ENCODE results near the gene CFAP206. TPM values are rescaled to one million over a fixed set of nuclear protein-coding genes. Genes with fewer than 3 reads are reported as not detected.

Gene CFAP206
- polyA plus RNA-seq, 1 donor from 2014 or later, result 6.6 TPM

- Histone ChIP-seq H3K79me2 (replicated peaks; ENCODE audit: insufficient read depth, low read length) (no peaks in the 10 kb centered on the region), H3K36me3 (ENCODE audit: insufficient read depth, low read length) (no peaks in the 10 kb centered on the region), H3K4me2 (ENCODE audit: low read length) (no peak overlapping the region), H3K9me2 (ENCODE audit: insufficient read depth, low read length) (no peaks in the 10 kb centered on the region), H3K4me3 (ENCODE audit: low read length) (no peak overlapping the region), H3K9me3 (ENCODE audit: low read length) (no peaks in the 10 kb centered on the region), H3K9ac (ENCODE audit: low read length) (no peak overlapping the region), H2AFZ (ENCODE audit: low read depth, low read length) (no peak overlapping the region), H3K27ac (ENCODE audit: low read length) (no peak overlapping the region), H3K27me3 (ENCODE audit: insufficient read depth, low read depth, low read length) (no peaks in the 10 kb centered on the region), H4K20me1 (ENCODE audit: insufficient read depth) (no peaks in the 10 kb centered on the region), H3F3A (ENCODE audit: insufficient read depth, low read length, poor library complexity, severe bottlenecking) (no peaks in the 10 kb centered on the region)
- TF ChIP-seq POLR2AphosphoS5 (IDR thresholded peaks at IDR 0.05) (no peak), MXI1 (conservative IDR thresholded peaks at IDR 0.05; ENCODE audit: poor library complexity, severe bottlenecking) (no peak), EP300 (conservative IDR thresholded peaks at IDR 0.05; ENCODE audit: poor library complexity, severe bottlenecking) (no peak), REST (IDR thresholded peaks at IDR 0.05; ENCODE audit: borderline replicate concordance) (no peak), EZH2 (IDR thresholded peaks at IDR 0.05; ENCODE audit: borderline replicate concordance, insufficient read depth, low read length, poor library complexity, severe bottlenecking) (no peak), TAF1 (IDR thresholded peaks at IDR 0.05; ENCODE audit: low read depth) (no peak), RAD21 (conservative IDR thresholded peaks at IDR 0.05) (no peak), SMC3 (conservative IDR thresholded peaks at IDR 0.05; ENCODE audit: poor library complexity) (no peak)
- TF ChIP-seq, protein P1, sequence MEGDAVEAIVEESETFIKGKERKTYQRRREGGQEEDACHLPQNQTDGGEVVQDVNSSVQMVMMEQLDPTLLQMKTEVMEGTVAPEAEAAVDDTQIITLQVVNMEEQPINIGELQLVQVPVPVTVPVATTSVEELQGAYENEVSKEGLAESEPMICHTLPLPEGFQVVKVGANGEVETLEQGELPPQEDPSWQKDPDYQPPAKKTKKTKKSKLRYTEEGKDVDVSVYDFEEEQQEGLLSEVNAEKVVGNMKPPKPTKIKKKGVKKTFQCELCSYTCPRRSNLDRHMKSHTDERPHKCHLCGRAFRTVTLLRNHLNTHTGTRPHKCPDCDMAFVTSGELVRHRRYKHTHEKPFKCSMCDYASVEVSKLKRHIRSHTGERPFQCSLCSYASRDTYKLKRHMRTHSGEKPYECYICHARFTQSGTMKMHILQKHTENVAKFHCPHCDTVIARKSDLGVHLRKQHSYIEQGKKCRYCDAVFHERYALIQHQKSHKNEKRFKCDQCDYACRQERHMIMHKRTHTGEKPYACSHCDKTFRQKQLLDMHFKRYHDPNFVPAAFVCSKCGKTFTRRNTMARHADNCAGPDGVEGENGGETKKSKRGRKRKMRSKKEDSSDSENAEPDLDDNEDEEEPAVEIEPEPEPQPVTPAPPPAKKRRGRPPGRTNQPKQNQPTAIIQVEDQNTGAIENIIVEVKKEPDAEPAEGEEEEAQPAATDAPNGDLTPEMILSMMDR (IDR thresholded peaks at IDR 0.05; ENCODE audit: poor library complexity, severe bottlenecking), result no peak
Observed at GRCh38 chr6:87481931-87482330, 74.2 kb downstream of the CFAP206 start.

GRCh38 chr6:87482366-87482765, 74.6 kb downstream of the CFAP206 start:
- Histone ChIP-seq H3K9me2 (ENCODE audit: insufficient read depth, low read length) (no peaks in the 10 kb centered on the region), H3K4me3 (ENCODE audit: low read length) (no peak overlapping the region), H2AFZ (ENCODE audit: low read depth, low read length) (no peak overlapping the region), H3K36me3 (ENCODE audit: insufficient read depth, low read length) (no peaks in the 10 kb centered on the region), H3K79me2 (replicated peaks; ENCODE audit: insufficient read depth, low read length) (no peaks in the 10 kb centered on the region), H3K9ac (ENCODE audit: low read length) (no peak overlapping the region), H3F3A (ENCODE audit: insufficient read depth, low read length, poor library complexity, severe bottlenecking) (no peaks in the 10 kb centered on the region), H3K27ac (ENCODE audit: low read length) (no peak overlapping the region), H3K9me3 (ENCODE audit: low read length) (no peaks in the 10 kb centered on the region), H3K4me2 (ENCODE audit: low read length) (no peak overlapping the region), H3K27me3 (ENCODE audit: insufficient read depth, low read depth, low read length) (no peaks in the 10 kb centered on the region), H4K20me1 (ENCODE audit: insufficient read depth) (no peaks in the 10 kb centered on the region)
- no peak for TF ChIP-seq TAF1 (IDR thresholded peaks at IDR 0.05; ENCODE audit: low read depth)
- TF ChIP-seq SMC3 (conservative IDR thresholded peaks at IDR 0.05; ENCODE audit: poor library complexity), result no peak
- TF ChIP-seq POLR2AphosphoS5 (IDR thresholded peaks at IDR 0.05), result no peak
- no peak for TF ChIP-seq REST (IDR thresholded peaks at IDR 0.05; ENCODE audit: borderline replicate concordance)
- no peak for TF ChIP-seq EZH2 (IDR thresholded peaks at IDR 0.05; ENCODE audit: borderline replicate concordance, insufficient read depth, low read length, poor library complexity, severe bottlenecking)
- TF ChIP-seq, protein P1 (IDR thresholded peaks at IDR 0.05; ENCODE audit: poor library complexity, severe bottlenecking), result no peak
- TF ChIP-seq MXI1 (conservative IDR thresholded peaks at IDR 0.05; ENCODE audit: poor library complexity, severe bottlenecking), result no peak
- TF ChIP-seq EP300 (conservative IDR thresholded peaks at IDR 0.05; ENCODE audit: poor library complexity, severe bottlenecking), result no peak
- no peak for TF ChIP-seq RAD21 (conservative IDR thresholded peaks at IDR 0.05)

Data from neural cell (in vitro differentiated cells).